GM12878 (cell line): ENCODE results near the gene SYT1. TPM values are rescaled to one million over a fixed set of nuclear protein-coding genes. Genes with fewer than 3 reads are reported as not detected.

Experiments
- ATAC-seq: fragments of 200-7000 bp; cut with Tn5 transposase; 3 replicates; pipeline ENCODE4 v1.9.1; 2020; ENCODE audit warnings: mild to moderate bottlenecking, moderate library complexity
- BruUV-seq: library from RNA; stranded (reverse); fragments of 400-500 nt; replicated peaks from 2 replicates; lab custom pipeline; 2021; lab: Mats Ljungman, UMichigan
- CTCF ChIA-PET: fragments of 300-600 bp; sonication (Branson Sonifier 250); formaldehyde crosslinking; extraction: SDS; loops from one replicate; lab custom pipeline; 2021; ENCODE audit warnings: inconsistent platforms; lab: Yijun Ruan, JAX
- POLR2A ChIA-PET: fragments of 350-600 bp; formaldehyde crosslinking; extraction: SDS; loops from one replicate; lab custom pipeline; 2021; ENCODE audit warnings: inconsistent platforms; lab: Charles Lee
- RAD21 ChIA-PET: fragments of 300-600 bp; sonication (Branson Sonifier 250); formaldehyde crosslinking; loops from one replicate; lab custom pipeline; 2023; ENCODE audit warnings: antibody characterized with exemption; ENCODE audit not compliant: unreplicated experiment; lab: Charles Lee
- SMC1A ChIA-PET: fragments of 300-600 bp; sonication (Branson Sonifier 250); formaldehyde crosslinking; loops from one replicate; lab custom pipeline; 2023; ENCODE audit not compliant: unreplicated experiment, uncharacterized antibody; lab: Charles Lee
- DNase-seq: peaks from one replicate; pipeline ENCODE4 v3.0.0-alpha.2; 2011; ENCODE audit warnings: low read depth, low spot score
- FAIRE-seq: peaks from 3 replicates; lab custom pipeline; 2011; peaks lifted over from hg19 to GRCh38; lab: Jason Lieb, UNC
- H2AFZ ChIP-seq: 2 replicates; pipeline ENCODE4 v1.6.0; 2011; ENCODE audit warnings: low read depth, low read length, control low read depth; ENCODE audit not compliant: control insufficient read depth
- H3K27ac ChIP-seq: 2 replicates; pipeline ENCODE4 v1.5.1; 2011; ENCODE audit warnings: control low read depth; ENCODE audit not compliant: control insufficient read depth, insufficient read depth
- H3K27me3 ChIP-seq, 2 experiments: replicated peaks in 1 of 2; 2 replicates each; pipeline versions ENCODE4 v1.6.0 to v1.6.1; 2011; ENCODE audit warnings: low read length in 1 of 2; ENCODE audit not compliant: control insufficient read depth in 2 of 2, insufficient read depth in 2 of 2
- H3K36me3 ChIP-seq, 2 experiments: 2 replicates each; pipeline ENCODE4 v1.5.1; 2011; ENCODE audit warnings: low read length in 1 of 2; ENCODE audit not compliant: control insufficient read depth in 2 of 2, insufficient read depth in 2 of 2
- H3K4me1 ChIP-seq: 2 replicates; pipeline ENCODE4 v1.6.1; 2011; ENCODE audit warnings: mild to moderate bottlenecking, low read length, moderate library complexity, mixed read lengths; ENCODE audit not compliant: control insufficient read depth, insufficient read depth
- H3K4me2 ChIP-seq: 2 replicates; pipeline ENCODE4 v1.6.0; 2011; ENCODE audit warnings: control low read depth; ENCODE audit not compliant: control insufficient read depth, insufficient read depth
- H3K4me3 ChIP-seq: fragments of 200-600 bp; sonication (generic); 2 replicates; pipeline ENCODE4 v1.5.1; 2016
- H3K79me2 ChIP-seq: 2 replicates; pipeline ENCODE4 v1.6.0; 2011; ENCODE audit warnings: low read length; ENCODE audit not compliant: control insufficient read depth, insufficient read depth
- H3K9ac ChIP-seq: 2 replicates; pipeline ENCODE4 v1.8.0; 2011; ENCODE audit warnings: low read length, control low read depth, mixed read lengths; ENCODE audit not compliant: control insufficient read depth, insufficient read depth
- H3K9me3 ChIP-seq: replicated peaks from 3 replicates; pipeline ENCODE4 v1.5.1; 2011; ENCODE audit warnings: mild to moderate bottlenecking, low read length; ENCODE audit not compliant: control insufficient read depth, insufficient read depth
- H4K20me1 ChIP-seq: 2 replicates; pipeline ENCODE4 v1.6.0; 2011; ENCODE audit not compliant: control insufficient read depth, insufficient read depth
- BCL11A ChIP-seq: IDR thresholded peaks from 2 replicates; pipeline ENCODE4 v1.6.1; 2011; ENCODE audit warnings: low read depth, low read length
- CREM ChIP-seq: IDR thresholded peaks from 2 replicates; pipeline ENCODE4 v1.6.1; 2014; ENCODE audit warnings: antibody characterized with exemption, low read depth
- FOXM1 ChIP-seq: IDR thresholded peaks from 2 replicates; pipeline ENCODE4 v1.6.1; 2012; ENCODE audit warnings: low read depth, mild to moderate bottlenecking, inconsistent platforms, low read length, moderate library complexity
- NFIC ChIP-seq: IDR thresholded peaks from 2 replicates; pipeline ENCODE4 v1.6.1; 2012; ENCODE audit warnings: low read depth, mild to moderate bottlenecking, inconsistent platforms, low read length, moderate library complexity
- RAD21 ChIP-seq: IDR thresholded peaks from 2 replicates; pipeline ENCODE4 v1.6.1; 2011; ENCODE audit warnings: mild to moderate bottlenecking, low read depth, low read length, moderate library complexity; ENCODE audit not compliant: insufficient read depth
- RUNX3 ChIP-seq: IDR thresholded peaks from 2 replicates; pipeline ENCODE4 v1.6.1; 2012; ENCODE audit warnings: low read length, inconsistent platforms
- SUPT20H ChIP-seq: IDR thresholded peaks from 2 replicates; pipeline ENCODE4 v1.6.1; 2011; ENCODE audit warnings: low read depth, mild to moderate bottlenecking, low read length, moderate library complexity, borderline replicate concordance; ENCODE audit not compliant: control insufficient read depth
- YBX1 ChIP-seq: fragments of 450-650 bp; IDR thresholded peaks from 2 replicates; pipeline ENCODE4 v1.6.1; 2016; ENCODE audit warnings: antibody characterized with exemption
- in situ Hi-C: fragments of 300-500 bp; cut with MboI; formaldehyde crosslinking; loops from 9 replicates; pipeline ENCODE4 v1.14.3; 2018; ENCODE audit warnings: mixed read lengths
- intact Hi-C: fragments of 100-400 bp; cut with micrococcal nuclease; formaldehyde crosslinking; loops from one replicate; pipeline ENCODE4 v1.14.2; 2022; ENCODE audit not compliant: unreplicated experiment
- polyA plus RNA-seq, 11 experiments: library from polyadenylated mRNA; depleted of rRNA in 4 of 11; unstranded in 6 of 11; stranded (reverse) in 5 of 11; fragments of >200 nt; fragmentation: Nextera tagmentation in 4 of 11; fragmentation: Illumina TruSeq in 1 of 11; extraction: Ambion mirVana in 4 of 11; extraction: Trizol in 1 of 11; gene quantifications; 1 replicate in 1 of 11; 2 replicates in 10 of 11; pipeline versions ENCODE4 v1.2.1 to v1.2.3, GENCODE V29; 2011 to 2016; ENCODE audit warnings: inconsistent platforms in 2 of 11, missing spikeins in 2 of 11, low read depth in 1 of 11
- total RNA-seq, 4 experiments: library from RNA; depleted of rRNA in 3 of 4; stranded (reverse); fragments of >200 nt in 3 of 4; fragmentation: Illumina TruSeq in 1 of 4; extraction: Trizol in 1 of 4; gene quantifications; 2 replicates each; pipeline versions ENCODE4 v1.2.1 to v1.2.3, GENCODE V29; 2013 to 2021
- TF ChIP-seq, protein P1 (sequence below): fragments of 450-650 bp; conservative IDR thresholded peaks from 2 replicates; pipeline ENCODE4 v1.6.1; 2017; ENCODE audit warnings: mild to moderate bottlenecking, moderate library complexity
- TF ChIP-seq, protein P2 (sequence below): IDR thresholded peaks from 2 replicates; pipeline ENCODE4 v1.6.1; 2012; ENCODE audit warnings: low read depth, low read length, improper control_type of control experiment
- TF ChIP-seq, protein P3 (sequence below): fragments of 450-650 bp; IDR thresholded peaks from 2 replicates; pipeline ENCODE4 v1.6.1; 2017; ENCODE audit warnings: mild to moderate bottlenecking, moderate library complexity
- TF ChIP-seq, protein P4 (sequence below): fragments of 150-350 bp; IDR thresholded peaks from 2 replicates; pipeline ENCODE4 v1.6.1; 2014; ENCODE audit warnings: mild to moderate bottlenecking, low read depth, low read length

The SYT1 gene
- total and polyA plus RNA-seq, 10 of the 15 experiments (the other 5 are each of a cell fraction or from before 2014, with no cell fraction given) = 0.10 to 0.28 TPM; not detected in 8

DNA sequence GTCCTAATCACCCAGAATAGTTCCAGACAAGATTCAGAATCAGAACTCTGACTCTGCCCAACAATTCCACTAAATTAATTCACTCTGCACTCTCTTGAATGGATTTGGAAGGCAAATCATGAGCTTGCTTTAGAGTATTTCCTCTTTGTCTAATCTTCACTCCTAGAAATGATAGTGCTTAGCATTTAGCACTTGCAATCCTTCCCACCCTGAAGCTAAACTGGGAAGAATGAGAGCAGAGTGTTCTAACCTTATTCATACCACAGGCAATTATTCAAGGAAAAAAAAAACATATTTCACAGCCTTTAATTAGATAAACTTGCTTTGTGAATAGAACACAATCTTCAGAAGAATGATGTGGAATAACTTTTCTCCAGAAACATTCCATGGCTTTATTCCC, 561.5 kb downstream of the SYT1 start:
- Histone ChIP-seq H3K27ac (no peak overlapping the region), H3K9ac (no peak overlapping the region), H3K4me3 (no peak overlapping the region), H3K4me2 (no peak overlapping the region), H3K79me2 (no peaks in the 10 kb centered on the region), H3K9me3 (no peaks in the 10 kb centered on the region), H4K20me1 (no peaks in the 10 kb centered on the region), H3K36me3 (no peaks in the 10 kb centered on the region), H3K27me3 (no peaks in the 10 kb centered on the region; a peak in 1 of 4 replicates), H2AFZ (no peak overlapping the region), H3K4me1 (no peaks in the 10 kb centered on the region)
- ATAC-seq = no peak
- TF ChIP-seq RAD21 = no peak
- no peak for TF ChIP-seq SUPT20H
- TF ChIP-seq, protein P1, sequence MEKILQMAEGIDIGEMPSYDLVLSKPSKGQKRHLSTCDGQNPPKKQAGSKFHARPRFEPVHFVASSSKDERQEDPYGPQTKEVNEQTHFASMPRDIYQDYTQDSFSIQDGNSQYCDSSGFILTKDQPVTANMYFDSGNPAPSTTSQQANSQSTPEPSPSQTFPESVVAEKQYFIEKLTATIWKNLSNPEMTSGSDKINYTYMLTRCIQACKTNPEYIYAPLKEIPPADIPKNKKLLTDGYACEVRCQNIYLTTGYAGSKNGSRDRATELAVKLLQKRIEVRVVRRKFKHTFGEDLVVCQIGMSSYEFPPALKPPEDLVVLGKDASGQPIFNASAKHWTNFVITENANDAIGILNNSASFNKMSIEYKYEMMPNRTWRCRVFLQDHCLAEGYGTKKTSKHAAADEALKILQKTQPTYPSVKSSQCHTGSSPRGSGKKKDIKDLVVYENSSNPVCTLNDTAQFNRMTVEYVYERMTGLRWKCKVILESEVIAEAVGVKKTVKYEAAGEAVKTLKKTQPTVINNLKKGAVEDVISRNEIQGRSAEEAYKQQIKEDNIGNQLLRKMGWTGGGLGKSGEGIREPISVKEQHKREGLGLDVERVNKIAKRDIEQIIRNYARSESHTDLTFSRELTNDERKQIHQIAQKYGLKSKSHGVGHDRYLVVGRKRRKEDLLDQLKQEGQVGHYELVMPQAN = no peak
- TF ChIP-seq YBX1 = no peak
- no peak for TF ChIP-seq BCL11A
- TF ChIP-seq, protein P2, sequence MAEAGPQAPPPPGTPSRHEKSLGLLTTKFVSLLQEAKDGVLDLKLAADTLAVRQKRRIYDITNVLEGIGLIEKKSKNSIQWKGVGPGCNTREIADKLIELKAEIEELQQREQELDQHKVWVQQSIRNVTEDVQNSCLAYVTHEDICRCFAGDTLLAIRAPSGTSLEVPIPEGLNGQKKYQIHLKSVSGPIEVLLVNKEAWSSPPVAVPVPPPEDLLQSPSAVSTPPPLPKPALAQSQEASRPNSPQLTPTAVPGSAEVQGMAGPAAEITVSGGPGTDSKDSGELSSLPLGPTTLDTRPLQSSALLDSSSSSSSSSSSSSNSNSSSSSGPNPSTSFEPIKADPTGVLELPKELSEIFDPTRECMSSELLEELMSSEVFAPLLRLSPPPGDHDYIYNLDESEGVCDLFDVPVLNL = no peak
- TF ChIP-seq, protein P3, sequence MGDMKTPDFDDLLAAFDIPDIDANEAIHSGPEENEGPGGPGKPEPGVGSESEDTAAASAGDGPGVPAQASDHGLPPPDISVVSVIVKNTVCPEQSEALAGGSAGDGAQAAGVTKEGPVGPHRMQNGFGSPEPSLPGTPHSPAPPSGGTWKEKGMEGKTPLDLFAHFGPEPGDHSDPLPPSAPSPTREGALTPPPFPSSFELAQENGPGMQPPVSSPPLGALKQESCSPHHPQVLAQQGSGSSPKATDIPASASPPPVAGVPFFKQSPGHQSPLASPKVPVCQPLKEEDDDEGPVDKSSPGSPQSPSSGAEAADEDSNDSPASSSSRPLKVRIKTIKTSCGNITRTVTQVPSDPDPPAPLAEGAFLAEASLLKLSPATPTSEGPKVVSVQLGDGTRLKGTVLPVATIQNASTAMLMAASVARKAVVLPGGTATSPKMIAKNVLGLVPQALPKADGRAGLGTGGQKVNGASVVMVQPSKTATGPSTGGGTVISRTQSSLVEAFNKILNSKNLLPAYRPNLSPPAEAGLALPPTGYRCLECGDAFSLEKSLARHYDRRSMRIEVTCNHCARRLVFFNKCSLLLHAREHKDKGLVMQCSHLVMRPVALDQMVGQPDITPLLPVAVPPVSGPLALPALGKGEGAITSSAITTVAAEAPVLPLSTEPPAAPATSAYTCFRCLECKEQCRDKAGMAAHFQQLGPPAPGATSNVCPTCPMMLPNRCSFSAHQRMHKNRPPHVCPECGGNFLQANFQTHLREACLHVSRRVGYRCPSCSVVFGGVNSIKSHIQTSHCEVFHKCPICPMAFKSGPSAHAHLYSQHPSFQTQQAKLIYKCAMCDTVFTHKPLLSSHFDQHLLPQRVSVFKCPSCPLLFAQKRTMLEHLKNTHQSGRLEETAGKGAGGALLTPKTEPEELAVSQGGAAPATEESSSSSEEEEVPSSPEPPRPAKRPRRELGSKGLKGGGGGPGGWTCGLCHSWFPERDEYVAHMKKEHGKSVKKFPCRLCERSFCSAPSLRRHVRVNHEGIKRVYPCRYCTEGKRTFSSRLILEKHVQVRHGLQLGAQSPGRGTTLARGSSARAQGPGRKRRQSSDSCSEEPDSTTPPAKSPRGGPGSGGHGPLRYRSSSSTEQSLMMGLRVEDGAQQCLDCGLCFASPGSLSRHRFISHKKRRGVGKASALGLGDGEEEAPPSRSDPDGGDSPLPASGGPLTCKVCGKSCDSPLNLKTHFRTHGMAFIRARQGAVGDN = no peak
- no peak for TF ChIP-seq FOXM1
- TF ChIP-seq NFIC = no peak
- TF ChIP-seq CREM = no peak
- TF ChIP-seq, protein P4, sequence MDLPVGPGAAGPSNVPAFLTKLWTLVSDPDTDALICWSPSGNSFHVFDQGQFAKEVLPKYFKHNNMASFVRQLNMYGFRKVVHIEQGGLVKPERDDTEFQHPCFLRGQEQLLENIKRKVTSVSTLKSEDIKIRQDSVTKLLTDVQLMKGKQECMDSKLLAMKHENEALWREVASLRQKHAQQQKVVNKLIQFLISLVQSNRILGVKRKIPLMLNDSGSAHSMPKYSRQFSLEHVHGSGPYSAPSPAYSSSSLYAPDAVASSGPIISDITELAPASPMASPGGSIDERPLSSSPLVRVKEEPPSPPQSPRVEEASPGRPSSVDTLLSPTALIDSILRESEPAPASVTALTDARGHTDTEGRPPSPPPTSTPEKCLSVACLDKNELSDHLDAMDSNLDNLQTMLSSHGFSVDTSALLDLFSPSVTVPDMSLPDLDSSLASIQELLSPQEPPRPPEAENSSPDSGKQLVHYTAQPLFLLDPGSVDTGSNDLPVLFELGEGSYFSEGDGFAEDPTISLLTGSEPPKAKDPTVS = no peak
- TF ChIP-seq RUNX3 = no peak
- CTCF ChIA-PET = interaction anchor here (1.3 kb wide), 1 partner anchor 16 kb away, joined by 3 read pairs; no protein-coding TSS in a partner anchor
- SMC1A ChIA-PET = interaction anchor here (0.6 kb wide), 2 partner anchors 11 to 14 kb away, joined by 3 read pairs; no protein-coding TSS in a partner anchor
- no peak for DNase-seq
- in situ Hi-C loops = no loop called here
- POLR2A ChIA-PET = interaction anchor here (0.7 kb wide), 1 partner anchor 21 kb away, joined by 4 read pairs; no protein-coding TSS in a partner anchor
- BruUV-seq = no TSS peak
- no peak for FAIRE-seq
- intact Hi-C loops = no loop called here
- RAD21 ChIA-PET = no interaction called here
